G401 (cell line): Measurements from ENCODE around the gene GPX3. TPM values are rescaled to one million over a fixed set of nuclear protein-coding genes. Genes with fewer than 3 reads are reported as not detected.

ENCODE experiments used
- DNase-seq: peaks from one replicate; pipeline ENCODE4 v3.0.0-alpha.2; 2015; ENCODE audit warnings: low spot score
- in situ Hi-C: cut with HindIII; loops from 2 replicates; pipeline ENCODE4 v1.10.0; 2016; ENCODE audit warnings: low sequenced_read_pairs, mixed read lengths
- total RNA-seq: library from RNA; depleted of rRNA; stranded (reverse); fragments of >200 nt; shearing (Covaris generic); gene quantifications from 2 replicates; pipeline ENCODE4 v1.2.3, GENCODE V29; 2014

The GPX3 gene
- total RNA-seq, 1 experiment from 2014 or later = 15.5 TPM

DNA sequence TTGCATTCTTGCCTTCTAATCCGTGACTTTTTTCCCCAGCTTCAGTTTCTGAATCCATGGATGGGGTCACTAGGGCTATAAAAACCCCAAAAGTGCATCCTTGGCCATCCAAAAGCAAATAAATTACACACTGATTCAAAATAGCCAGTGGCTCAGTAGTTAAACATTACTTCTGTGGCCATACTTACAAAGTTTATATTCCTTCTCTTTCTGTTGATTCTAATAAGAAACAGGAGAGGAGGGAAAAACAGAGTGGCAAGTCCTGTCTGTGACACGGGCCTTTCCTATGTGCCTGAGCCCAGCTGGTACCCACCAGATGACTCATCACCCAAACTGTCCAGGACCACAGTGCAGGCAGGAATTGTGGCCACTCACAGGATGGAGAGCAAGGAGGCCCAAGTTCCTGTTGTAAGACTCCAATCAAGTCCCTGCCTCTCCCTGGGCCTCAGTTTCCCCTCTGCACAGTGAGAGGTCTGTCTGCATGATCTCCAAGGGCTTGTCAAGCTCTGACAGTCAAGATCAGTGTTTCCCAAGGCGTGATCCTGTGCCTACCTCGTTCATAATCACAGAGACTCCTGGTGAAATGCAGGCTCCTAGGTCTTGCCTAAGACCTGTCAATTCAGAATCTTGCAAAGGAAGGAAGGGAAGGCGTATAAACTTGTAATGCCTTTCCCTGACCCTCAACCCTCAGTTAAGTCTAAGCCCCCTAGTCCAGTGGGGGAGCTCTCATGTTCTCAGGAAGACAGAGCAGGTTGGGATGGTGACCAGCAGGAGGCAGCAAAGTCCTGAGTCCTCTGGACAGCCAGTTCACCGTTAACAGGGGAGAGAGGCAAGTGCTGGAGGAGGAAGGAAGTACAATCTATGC is 30.9 kb downstream of the GPX3 start:
- in situ Hi-C loops = no loop called here
- DNase-seq = peak; percentile 73

DNA sequence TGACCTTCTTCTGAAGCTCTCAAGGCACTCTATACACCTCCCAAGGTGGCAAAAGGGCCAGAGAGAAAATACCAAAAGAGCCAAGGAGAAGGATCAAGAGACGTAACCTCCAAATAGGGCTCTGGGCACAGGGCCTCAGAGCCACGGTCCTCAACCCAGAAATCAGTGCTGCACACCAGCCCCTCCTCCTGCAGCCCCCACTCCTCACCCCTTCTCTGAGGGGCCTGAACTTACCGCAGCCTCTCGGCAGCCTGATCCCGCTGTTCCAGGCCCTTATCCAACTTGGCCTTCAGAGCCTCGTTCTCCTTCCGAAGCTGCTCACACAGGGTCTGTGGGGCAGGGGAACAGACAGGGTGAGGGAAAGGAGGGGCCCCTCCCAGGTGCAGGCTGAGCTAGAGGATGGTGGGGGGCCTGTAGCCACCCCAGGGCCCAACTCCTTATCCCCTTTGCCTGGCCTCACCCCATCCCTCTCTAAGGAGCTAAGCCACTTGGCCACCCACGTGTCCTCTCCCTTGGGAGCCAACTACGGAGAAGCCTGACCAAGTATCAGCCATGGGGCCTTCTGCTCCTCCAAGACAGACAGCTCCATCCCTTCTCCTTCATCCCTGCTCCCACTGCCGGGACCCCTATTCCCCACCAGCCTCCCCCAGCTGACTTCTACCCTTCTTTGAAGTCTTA is 31.7 kb downstream of the GPX3 start:
- DNase-seq = no peak
- in situ Hi-C loops = no loop called here

DNA sequence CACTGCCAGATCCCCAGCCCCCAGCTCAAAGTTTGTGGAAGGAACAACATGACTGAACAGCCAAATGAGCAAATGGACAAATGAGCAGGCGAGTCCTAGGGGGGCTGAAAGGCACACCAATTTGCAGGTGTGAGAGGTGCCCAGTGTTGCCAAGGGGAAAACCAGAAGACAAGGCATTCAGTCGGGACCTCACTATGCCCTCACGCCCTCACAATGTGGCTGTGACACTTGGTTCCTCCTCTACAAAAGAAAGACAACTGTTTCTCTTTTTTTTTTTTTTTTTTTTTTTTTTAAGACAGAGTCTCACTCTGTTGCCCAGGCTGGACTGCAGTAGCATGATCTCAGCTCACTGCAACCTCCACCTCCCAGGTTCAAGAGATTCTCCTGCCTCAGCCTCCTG is 32.4 kb downstream of the GPX3 start:
- no peak for DNase-seq
- in situ Hi-C loops = no loop called here

DNA sequence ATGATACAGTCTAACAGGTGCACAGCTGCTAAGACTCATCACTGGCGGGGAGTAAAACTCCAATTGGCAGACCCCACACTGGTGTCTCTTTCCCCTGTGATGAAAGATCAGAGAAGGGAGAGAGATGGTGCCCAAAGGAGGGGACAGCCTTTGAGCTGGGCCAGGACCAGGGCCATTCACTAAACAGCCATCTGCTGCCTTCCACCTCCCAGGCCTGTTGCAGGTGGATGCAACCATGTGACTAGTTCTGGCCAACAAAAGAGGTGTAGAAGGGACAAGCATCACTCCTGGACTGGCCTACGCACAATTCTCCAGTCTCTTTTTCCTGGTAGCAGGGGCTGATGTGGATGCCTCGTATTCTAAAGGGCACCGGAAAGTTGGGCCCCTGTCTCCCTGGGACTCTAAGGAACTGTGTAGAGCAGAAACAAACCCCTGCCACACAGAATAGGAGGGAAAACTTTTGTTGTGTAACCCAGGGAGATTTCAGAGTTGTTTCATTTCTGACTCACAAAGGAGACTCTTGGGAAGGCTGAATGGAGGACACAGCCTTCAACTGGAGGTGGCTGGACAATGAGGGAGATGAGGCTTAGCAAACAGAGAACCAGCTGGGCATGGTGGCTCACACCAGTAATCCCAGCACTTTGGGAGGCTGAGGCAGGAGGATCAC is 33.5 kb downstream of the GPX3 start:
- in situ Hi-C loops = no loop called here
- peak; percentile 70 for DNase-seq

DNA sequence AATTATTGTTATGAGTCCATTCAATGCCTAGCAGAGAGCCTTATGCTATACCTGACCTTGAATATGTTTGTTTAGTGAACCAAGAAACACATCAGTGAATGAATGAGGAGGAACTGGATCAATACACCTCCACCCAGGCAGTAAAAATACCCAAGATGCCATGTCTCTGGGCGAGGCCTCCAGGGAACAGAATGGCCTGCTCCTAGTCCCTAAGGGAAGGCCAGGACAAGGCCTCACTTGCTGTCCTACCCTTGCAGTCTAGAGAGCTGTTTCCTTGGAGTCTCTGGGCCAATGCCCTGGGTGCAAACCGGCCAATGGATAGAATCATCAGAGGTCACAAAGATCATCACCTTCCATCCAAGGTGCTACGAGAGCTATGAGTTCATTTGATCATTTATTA is 34.3 kb downstream of the GPX3 start:
- DNase-seq = no peak
- in situ Hi-C loops = no loop called here

DNA sequence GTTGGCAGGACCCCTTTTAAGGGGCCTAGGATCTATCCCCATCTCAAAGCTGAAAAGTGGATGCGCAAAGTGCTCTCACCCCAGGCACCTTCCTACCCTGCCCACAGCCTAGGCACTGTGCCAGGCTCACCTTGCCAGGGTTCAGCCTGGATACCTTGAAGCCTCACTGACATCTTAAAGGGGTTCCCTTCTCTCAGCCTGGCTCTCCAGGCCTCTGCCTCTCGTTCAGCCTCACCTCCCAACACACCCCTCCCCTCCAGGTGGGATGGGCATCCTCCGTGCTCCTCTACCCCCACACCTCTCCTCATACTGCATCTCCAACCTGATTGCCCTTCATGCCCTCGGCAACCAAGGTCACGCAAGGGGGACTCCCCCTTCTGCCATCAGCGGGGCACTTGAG is 34.9 kb downstream of the GPX3 start:
- no peak for DNase-seq
- in situ Hi-C loops = no loop called here

DNA sequence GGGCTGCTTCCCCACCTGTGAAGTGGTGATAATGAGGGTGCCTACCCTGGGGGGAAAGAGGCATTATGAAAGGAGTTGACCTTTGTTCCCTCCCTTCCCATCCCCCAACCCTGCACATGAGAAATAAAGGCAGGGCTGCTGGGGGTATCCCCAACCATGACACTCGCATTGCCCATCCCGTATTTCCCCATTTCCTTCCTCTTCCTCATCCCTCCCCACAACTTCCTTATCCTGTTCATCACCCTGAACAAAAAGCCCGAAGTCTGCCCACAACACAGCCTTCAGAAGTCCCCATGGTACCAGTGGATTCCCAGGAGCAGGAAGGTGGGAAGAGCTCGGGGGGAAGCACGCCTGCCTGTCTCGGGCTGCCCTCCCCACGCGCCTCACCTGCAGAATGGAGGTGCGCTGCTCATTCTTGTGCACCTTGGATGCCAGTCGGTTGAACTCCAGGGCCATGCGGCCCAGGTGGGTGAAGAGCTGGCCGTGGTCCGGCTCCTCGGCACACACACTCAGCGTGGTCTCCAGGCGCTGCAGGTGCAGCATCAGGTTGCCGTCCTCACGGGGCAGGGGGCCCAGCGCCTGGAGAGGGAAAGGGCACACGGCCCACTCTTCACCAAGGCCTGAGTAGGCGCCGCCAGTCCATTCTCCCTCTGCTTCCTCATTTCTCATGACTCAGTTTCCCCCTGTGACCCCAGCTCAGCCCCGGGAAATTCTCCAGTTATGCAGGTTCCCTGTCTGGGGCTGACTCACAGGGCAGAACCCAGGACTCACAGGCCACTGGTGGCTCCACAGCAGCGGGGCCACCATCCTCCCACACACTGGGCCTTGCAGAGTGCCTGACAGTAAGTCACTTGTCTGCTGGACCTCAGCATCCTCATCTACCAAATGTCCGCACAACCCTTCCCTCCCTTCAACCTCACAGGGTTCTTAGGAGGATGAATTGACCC is 36.3 kb downstream of the GPX3 start:
- DNase-seq = no peak
- in situ Hi-C loops = no loop called here

DNA sequence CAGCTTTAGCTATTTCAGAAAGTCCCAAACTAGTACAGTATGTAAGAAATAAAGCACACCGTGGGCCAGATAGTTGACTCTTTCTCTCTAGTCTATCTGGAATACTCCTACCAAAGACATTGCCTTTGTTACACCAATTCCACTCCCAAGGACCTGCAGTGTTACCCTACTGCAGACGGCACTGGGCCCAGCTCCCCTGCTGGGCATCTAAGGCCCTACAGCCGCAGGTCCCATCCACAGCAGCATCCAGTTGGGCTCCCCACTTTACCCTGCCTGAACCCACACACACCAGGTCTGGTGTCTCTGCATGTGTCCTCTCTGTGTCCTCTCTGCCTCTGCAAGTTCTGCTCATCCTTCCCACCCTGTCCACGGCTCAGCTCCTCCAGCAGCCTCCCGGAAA is 37.9 kb downstream of the GPX3 start:
- DNase-seq = no peak
- in situ Hi-C loops = no loop called here

DNA sequence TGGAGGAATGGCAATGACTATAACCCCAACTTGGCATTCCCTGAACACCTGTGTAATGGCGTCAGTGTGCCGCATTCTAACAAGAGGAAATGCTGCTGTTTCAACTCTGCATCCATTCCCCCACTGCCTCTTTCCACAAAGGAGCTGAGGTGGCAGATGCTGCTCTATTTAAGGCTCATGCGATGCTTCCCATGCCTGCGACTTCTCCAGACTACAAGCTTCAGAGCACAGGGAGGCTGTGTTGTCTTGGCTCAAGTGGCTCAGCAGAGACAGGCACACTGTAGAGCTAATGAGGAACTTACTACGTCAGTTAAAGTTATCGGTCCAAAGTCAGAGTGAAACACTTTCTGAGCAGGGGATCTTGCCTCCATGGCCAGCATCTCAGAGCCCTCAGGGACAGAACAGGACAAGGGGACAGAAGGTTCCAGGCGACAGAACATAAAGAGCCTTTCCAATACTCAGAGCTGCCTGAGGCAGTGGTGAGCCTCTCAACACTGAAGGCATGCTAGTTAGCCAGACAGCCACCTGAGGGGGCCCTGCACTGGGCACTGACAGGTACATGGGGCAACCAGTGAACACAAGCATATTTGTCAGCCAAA is 38.6 kb downstream of the GPX3 start:
- DNase-seq = no peak

DNA sequence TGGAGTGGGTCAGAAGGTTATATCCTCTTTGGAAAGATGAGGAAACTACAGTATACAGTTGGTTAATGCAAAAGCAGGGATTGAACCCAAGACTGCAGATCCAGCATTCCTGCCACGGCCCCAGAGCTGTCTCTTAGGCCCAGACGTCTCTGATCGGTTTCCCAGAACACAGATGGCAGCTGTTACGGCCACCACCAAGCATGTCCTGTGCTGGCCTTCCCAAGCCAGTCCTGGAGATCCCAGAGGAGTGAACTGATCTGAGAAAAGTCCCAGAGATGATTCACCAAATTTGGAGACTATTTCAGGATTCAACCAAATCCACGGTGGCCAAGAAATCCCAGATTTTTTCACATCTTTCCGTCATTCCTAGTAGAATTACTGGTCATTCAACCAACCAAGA is 40.4 kb downstream of the GPX3 start:
- DNase-seq = no peak
- in situ Hi-C loops = no loop called here

More for the DNA sequence above, 38.6 kb downstream of the GPX3 start:
- in situ Hi-C loops = no loop called here

DNA sequence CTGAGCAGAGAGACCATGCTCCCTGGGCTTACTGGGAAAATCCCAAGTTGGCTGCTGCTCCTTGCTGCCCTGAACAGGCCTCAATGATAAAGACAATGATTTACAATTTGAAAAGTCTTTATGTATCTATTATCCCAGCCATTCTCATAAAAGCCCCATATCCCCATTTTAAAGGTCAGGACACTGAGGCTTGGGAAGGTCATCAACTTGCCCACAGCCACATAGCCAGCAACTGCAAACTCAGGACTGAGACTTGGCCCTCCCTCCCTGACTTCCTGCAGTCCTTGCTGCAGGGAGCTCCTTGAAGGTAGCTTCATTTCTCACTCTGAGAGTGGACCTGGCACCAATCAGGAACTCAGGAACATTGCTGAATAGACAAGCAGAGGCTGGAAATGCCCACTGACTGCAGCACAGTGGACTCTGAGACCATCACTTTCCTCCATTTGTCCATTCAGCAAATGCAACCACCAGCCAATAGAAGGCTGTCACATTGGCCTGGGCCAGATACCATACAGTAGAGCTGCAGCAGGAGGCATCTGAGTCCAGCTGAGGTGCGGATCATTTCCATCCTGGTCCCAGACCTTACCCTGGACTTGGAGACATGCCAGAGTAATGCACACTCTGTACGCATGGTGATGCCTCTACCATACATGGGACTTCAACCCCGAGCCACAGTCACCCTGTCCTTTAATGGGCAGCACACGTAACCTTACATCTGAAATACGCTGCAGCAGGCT is 42.2 kb downstream of the GPX3 start:
- in situ Hi-C loops = no loop called here
- DNase-seq = peak; percentile 24

DNA sequence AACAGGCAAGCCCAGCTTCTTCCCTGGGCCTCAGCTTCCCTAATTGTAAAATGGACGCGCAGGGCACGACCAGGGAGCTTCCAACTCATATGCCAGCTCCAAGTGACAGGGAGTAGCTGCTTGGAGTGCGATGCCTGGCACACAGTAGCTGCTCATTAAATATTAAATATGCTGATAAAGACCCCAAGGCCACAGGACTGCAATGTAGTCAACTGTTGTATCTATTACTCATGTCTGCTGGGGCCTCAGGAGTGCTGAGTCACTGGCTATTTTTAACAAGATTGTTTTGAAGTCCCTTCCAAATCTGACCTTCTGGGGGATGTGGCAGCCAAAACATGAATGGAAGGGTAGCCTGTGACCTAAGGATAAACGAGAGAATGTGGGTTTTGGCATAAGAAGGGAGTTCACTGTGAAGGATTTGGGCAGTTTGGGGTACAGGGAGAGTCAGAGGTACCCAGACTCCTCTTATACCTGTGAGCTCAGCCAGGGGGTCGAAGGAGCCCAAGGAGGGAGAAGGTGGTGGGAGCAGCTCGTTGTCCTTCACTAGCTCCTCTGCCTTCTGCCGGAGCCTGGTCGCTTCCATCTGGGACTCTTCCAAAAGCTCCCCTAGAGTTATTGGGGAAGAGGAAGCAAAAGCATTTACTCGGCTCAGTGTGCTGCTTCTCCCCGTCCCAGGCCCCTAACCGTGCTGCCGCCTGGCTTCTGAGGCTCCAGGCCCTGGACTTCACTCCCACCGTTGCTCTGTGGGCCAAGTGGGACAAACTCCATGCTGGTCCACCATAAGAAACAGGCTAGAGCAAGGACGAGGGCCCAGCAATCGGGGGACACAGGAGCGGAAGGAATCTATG is 43.0 kb downstream of the GPX3 start:
- DNase-seq = peak; percentile 76
- in situ Hi-C loops = no loop called here

DNA sequence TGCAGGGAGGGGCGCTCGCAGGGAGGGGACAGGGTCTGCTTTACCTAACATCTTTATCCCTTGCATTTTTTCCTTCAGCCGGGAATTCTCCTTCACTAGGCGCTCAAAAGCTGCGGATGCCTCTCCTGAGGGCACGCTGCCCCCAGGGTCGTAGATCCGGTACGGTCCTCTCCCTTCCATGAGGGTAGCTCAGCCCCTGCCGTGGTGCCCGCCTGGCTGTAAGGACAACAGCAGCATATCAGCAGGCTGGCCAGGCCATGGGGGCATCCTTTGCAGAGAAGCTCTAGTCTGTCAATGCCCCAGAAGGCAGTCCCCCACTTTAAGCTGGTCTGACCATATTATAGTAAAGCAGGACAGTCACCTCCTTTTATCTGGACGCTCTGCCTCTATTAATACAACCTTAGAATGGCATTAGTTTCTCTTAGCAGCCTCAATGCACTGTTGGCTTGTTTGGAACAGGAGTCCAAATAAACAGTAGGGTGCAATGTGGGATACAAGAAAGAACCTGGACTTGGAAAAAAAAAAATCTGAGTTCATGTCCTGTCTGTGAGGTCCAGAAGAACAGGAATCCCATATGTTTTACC is 44.6 kb downstream of the GPX3 start:
- in situ Hi-C loops = no loop called here
- no peak for DNase-seq

DNA sequence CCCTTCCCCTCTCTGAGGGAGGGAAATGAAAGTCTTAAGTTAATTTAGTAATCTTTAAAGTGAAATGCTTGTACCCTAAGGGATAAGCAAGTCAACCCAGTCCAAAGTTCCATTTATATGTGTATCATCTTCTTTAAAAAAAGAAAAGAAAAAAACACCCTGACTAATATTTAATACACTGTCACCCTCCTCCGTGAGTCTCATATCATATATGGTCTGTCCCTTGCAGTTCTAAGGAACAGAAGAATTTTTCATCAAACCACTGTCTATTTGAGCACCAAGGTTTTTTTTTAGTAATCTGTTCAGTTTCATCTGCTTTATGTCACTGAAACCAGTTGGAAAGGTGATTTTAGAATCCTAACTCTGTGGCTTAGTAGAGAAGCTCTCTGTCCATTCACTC is 45.2 kb downstream of the GPX3 start:
- in situ Hi-C loops = no loop called here
- no peak for DNase-seq

DNA sequence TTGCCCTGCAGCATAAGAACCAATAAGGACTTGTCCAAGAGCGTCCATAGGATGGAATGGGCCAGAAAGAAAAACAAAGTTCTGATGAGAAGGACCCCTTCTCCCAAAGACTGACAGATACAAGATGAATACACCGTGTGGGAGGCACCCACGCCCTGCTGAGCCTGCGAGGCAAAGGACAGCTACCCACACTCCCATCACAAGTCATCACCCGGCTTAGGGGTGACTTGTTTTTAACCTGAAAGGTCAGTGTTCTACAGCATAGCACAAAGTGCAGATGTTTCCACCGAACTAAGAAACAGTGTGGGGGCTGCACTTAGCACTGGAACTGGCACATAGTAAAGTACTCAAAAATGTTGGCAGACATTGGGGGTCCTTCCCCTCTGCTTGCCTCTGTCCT is 46.5 kb downstream of the GPX3 start:
- in situ Hi-C loops = no loop called here
- no peak for DNase-seq

DNA sequence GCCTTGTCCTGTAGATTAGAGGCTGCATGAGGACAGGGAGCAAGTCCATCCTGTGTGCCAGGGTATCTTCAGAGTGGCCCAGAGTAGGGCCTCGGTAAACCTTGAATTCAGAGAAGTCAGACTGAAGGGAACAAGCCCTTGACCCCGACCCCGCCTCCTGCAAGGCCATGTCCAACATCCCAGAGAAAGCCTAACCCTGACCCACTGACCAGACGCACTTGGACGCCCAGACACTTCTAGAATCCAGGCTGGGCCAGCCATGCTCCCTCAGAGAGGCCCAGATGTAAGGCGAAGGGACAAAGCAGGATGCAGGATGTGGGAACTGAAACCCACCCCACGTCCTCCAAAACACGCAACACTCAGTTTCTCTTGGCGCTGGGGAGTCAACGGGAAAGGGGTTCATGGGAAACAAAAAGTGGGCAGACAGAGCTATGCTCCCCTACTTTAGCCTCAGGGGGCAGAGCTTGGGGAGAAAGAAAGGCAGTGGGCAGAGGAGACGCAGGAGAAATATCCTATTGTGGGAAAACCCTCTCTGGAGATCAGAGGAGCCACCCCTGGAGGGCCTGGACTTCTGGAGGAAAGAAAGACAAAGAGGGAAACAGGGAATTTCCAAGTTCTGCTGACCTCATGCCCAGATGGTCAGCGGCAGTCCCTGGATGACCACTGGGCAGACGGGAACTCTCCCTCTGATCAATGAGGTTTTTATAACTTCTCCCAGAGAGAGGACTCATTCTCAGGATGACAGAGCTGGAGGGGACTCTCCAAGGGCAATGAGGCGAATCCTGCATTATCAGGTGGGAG is 47.4 kb downstream of the GPX3 start:
- in situ Hi-C loops = no loop called here
- DNase-seq = no peak
